ENCODE results near the gene AKT3.

Gene AKT3

DNA sequence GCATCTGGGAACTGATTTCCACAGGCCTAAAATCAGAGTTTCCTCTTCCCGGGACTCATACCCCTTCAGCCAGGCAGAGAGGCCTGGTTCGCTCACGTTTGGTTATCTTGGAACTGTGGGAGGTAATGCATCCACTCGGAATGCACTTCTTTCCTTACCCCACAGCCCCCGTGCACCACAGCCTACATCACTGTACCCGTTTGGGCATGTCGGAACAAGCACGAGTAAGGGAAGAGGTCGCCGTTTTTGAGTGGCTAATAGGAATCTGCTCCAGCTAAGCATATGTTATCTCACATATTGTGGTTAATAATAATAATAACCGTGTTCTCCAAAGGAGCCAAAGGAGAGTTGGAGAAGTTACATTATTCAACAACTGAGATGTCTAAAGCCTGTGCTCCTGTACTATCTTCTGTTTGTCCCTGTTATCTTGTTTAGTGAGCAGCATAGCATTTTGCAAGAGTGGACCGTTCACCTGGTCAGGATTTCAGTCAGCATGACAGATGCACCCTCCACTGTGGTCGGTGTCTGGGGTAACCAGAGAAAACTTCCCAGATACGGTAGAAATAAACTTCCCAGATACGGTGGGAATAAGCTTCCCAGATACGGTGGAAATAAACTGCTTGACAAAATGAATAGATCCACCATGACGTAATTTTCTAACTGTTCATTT is 395.6 kb downstream of the AKT3 start:
- DNase-seq, result no peak

DNA sequence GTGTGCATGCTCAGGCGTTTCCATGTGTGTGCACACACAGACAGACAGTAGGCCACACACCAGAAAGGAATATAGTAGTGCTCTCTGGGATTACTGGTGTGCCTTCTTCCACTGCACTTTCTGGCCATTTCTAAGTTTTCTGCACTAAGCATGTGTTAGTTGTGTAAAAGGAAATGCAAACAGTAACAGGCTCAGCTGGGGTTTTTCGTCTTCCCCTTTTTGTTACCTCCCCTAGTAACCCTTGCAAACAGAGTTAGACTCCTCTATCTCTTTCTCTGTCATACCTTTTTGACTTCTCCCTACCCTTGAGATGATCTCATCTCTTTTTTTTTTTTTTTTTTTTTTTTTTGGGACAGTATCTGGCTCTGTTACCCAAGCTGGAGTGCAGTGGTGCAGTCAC is 398.0 kb downstream of the AKT3 start:
- DNase-seq, result no peak

DNA sequence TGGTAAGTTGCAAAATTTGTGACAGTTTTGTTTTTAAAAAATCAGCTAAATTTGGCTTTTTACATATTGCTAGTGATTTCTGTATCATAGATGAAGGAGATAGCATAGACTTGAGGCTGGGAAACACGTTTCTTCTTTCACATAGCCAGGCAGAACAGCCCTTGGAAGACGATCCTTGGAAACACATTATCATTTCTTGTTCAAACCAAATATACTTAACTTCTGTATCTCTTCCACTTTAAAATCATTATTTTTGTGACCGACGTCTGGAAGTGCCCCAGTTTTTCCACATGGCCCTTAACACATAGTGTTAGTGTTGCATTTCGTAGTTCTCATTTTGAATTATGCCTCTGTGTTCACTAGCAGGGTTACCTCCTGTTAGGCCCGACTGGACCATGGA is 400.7 kb downstream of the AKT3 start:
- DNase-seq, result no peak

- no peak for DNase-seq
These were observed 402.2 kb downstream of the AKT3 start for GRCh38 chr1:243447844-243448243.

DNA sequence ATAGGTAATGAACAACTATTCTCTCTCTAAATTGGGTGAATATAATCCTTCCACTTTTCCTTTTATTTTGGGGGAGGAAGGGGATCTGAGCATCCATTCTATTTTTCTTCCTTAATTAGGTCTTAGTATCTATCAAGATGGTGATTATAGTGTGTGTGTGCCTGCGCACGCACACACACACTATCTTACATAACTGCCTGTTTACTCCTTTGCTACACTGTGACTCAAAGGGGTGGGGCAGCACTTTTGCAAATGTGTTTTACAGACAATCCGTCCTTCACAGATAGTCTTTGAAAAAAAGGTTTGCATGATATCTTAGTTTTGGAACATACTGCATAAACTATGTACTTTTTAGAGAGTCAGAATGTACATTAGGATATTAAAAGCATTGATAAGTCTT is 402.7 kb downstream of the AKT3 start:
- DNase-seq, result no peak

DNA sequence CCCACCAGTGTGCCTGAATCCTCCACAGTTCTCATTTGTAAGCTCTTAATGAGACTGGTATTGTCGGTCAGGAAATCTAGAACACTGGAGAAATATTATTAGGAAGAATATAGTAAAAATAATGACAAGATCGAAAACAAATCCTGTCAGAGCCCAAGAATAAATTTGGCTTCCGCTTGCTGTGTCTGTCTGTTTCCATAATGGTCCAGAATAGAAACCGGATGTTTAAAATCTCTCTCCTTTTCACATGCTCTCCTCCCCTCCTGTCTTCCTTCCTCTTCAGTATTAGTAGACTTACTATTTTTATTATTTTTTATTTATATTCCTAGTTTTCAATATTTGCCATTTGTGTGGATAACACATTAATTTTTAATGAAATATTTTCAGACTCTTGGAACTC is 406.5 kb downstream of the AKT3 start:
- no peak for DNase-seq

DNA sequence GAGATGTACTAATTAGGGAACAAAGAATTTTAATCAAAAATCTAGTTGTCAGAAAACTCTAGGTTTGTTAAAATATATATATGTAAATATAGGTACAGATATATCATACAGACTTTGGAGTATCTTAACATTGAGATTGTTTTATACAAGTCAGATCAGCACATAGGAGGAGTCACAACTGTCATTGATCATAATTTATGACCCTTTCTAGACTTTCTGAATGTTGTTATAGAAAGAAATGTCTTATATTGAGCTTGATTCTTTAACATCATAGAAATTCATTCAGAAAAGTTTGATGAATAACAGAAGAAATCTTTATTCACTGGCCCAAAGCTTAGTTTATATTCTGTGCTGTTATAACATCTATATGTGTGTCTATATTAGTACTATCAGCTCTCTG is 408.4 kb downstream of the AKT3 start:
- DNase-seq, result no peak

DNA sequence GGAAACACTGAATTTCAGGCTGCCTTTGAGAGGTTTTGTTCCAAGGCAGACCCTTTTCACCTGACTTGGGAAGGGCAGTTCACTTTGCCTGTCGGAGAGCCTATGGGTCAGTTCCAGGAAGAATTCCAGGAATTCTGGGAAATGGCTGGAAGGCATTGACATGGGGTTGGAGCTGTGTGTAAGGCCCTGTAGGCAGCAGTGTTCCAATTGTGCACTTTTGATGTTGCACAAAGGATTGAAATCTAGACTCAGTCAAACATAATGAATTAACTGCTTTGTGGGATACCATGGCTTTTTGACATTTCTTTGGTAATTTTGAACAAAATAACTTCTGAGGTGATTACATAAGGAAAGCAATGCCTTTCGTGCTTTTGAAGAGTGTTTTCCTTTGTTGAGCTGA is 409.6 kb downstream of the AKT3 start:
- no peak for DNase-seq

- DNase-seq, result no peak
These were observed 411.2 kb downstream of the AKT3 start for GRCh38 chr1:243438815-243439214.
